ENCODE results near the gene LAGE3.
A peak's percentile ranks its signal among the peaks of the same experiment; 100 is the strongest.

- TF ChIP-seq CTCF (IDR thresholded peaks at IDR 0.05 in 8 of 11, conservative IDR thresholded peaks at IDR 0.05 in 3 of 11) (no peak), POLR2AphosphoS5 (IDR thresholded peaks at IDR 0.05) (peak in 1 of 3 donors; percentile 24)
Measured at GRCh38 chrX:154508384-154508745, 29.3 kb upstream of the LAGE3 start.

Measured in spleen (tissue), 7 donors.